K562 (cell line): ENCODE results near the gene ITPR1. TPM values are rescaled to one million over a fixed set of nuclear protein-coding genes. Genes with fewer than 3 reads are reported as not detected.

ENCODE experiments used
- ATAC-seq: fragments of 200-7000 bp; cut with Tn5 transposase; 3 replicates; pipeline ENCODE4 v1.9.1; 2020; ENCODE audit warnings: moderate library complexity
- BruUV-seq: library from RNA; stranded (reverse); fragments of 400-500 nt; replicated peaks from 2 replicates; lab custom pipeline; 2021; lab: Mats Ljungman, UMichigan
- CTCF ChIA-PET: fragments of 300-600 bp; formaldehyde crosslinking; extraction: SDS; loops from one replicate; lab custom pipeline; 2021; ENCODE audit warnings: low intra/inter-chr PET ratio; lab: Yijun Ruan, JAX
- POLR2A ChIA-PET: fragments of 300-600, 350-650 bp; sonication (Branson Sonifier 250); formaldehyde crosslinking; extraction: SDS; loops from one replicate; lab custom pipeline; 2021; ENCODE audit warnings: antibody characterized with exemption, inconsistent platforms; lab: Yijun Ruan, JAX
- DNase-seq, 4 experiments: peaks; one replicate each; pipeline versions ENCODE4 v3.0.0 to v3.0.0-alpha.2; 2011 to 2018; ENCODE audit warnings: low spot score in 3 of 4, mixed read lengths in 3 of 4; ENCODE audit errors: extremely low read depth in 1 of 4
- FAIRE-seq: peaks from 2 replicates; lab custom pipeline; 2011; peaks lifted over from hg19 to GRCh38; lab: Jason Lieb, UNC
- H2AFZ ChIP-seq: 2 replicates; pipeline ENCODE4 v1.6.0; 2011; ENCODE audit warnings: low read depth, low read length, control low read depth, inconsistent platforms
- H3K27ac ChIP-seq: fragments of 200-600 bp; 3 replicates; pipeline ENCODE4 v1.8.0; 2011; ENCODE audit warnings: low read depth, mild to moderate bottlenecking, control low read depth, inconsistent platforms, low read length, moderate library complexity, mixed read lengths; ENCODE audit errors: extremely low read depth
- H3K27me3 ChIP-seq, 2 experiments: fragments of 300-600 bp in 1 of 2; 2 replicates in 1 of 2; 3 replicates in 1 of 2; pipeline versions ENCODE4 v1.6.0 to v1.8.0; 2011; ENCODE audit warnings: inconsistent platforms in 2 of 2, low read length in 2 of 2, mild to moderate bottlenecking in 1 of 2, mixed read lengths in 1 of 2, moderate library complexity in 1 of 2; ENCODE audit not compliant: control insufficient read depth in 2 of 2, insufficient read depth in 2 of 2
- H3K36me3 ChIP-seq: fragments of 300-600 bp; 3 replicates; pipeline ENCODE4 v1.8.0; 2011; ENCODE audit warnings: mild to moderate bottlenecking, low read length, inconsistent platforms; ENCODE audit not compliant: control insufficient read depth, insufficient read depth
- H3K4me1 ChIP-seq, 2 experiments: fragments of 200-600 bp in 1 of 2; replicated peaks in 1 of 2; 2 replicates in 1 of 2; 3 replicates in 1 of 2; pipeline versions ENCODE4 v1.5.1 to v1.8.0; 2011; ENCODE audit warnings: inconsistent platforms in 2 of 2, low read length in 2 of 2, mild to moderate bottlenecking in 1 of 2, mixed read lengths in 1 of 2, moderate library complexity in 1 of 2; ENCODE audit not compliant: control insufficient read depth in 2 of 2, insufficient read depth in 2 of 2
- H3K4me2 ChIP-seq: 2 replicates; pipeline ENCODE4 v1.6.1; 2011; ENCODE audit warnings: low read length, control low read depth, inconsistent platforms, mixed read lengths; ENCODE audit not compliant: insufficient read depth
- H3K4me3 ChIP-seq: fragments of 200-600 bp; sonication (generic), shearing (Covaris generic); 2 replicates; pipeline ENCODE4 v1.5.1; 2016; ENCODE audit warnings: control low read depth, inconsistent platforms
- H3K79me2 ChIP-seq: fragments of 200-600 bp; 3 replicates; pipeline ENCODE4 v1.8.0; 2011; ENCODE audit warnings: low read length, inconsistent platforms; ENCODE audit not compliant: control insufficient read depth, insufficient read depth
- H3K9ac ChIP-seq, 2 experiments: 2 replicates each; pipeline versions ENCODE4 v1.6.0 to v1.6.1; 2011; ENCODE audit warnings: low read depth in 2 of 2, low read length in 2 of 2, control low read depth in 1 of 2, inconsistent platforms in 1 of 2, mild to moderate bottlenecking in 1 of 2, mixed read lengths in 1 of 2; ENCODE audit not compliant: insufficient read depth in 1 of 2
- H3K9me1 ChIP-seq: one replicate; pipeline ENCODE4 v1.6.0; 2011; ENCODE audit warnings: inconsistent platforms, mild to moderate bottlenecking, low read length, moderate library complexity; ENCODE audit not compliant: control insufficient read depth, insufficient read depth
- H3K9me3 ChIP-seq: replicated peaks from 2 replicates; pipeline ENCODE4 v1.5.1; 2011; ENCODE audit warnings: low read depth, low read length, inconsistent platforms; ENCODE audit not compliant: control insufficient read depth, insufficient read depth
- H4K20me1 ChIP-seq: replicated peaks from 2 replicates; pipeline ENCODE4 v1.6.1; 2011; ENCODE audit warnings: low read length, inconsistent platforms, mixed read lengths; ENCODE audit not compliant: control insufficient read depth, insufficient read depth
- C11orf30 ChIP-seq: fragments of 450-650 bp; IDR thresholded peaks from 2 replicates; pipeline ENCODE4 v1.6.1; 2016; ENCODE audit warnings: low read depth, mild to moderate bottlenecking
- CUX1 ChIP-seq: fragments of 200-800 bp; sonication (Bioruptor generic); IDR thresholded peaks from 2 replicates; pipeline ENCODE4 v1.6.1; 2016; ENCODE audit warnings: missing genetic modification characterization, missing compliant biosample characterization
- HIVEP1 ChIP-seq: fragments of 250-450 bp; sonication (Bioruptor Pico); IDR thresholded peaks from 2 replicates; pipeline ENCODE4 v1.4.0; 2020; ENCODE audit warnings: mild to moderate bottlenecking
- KLF10 ChIP-seq: fragments of 250-450 bp; sonication (Bioruptor Pico); IDR thresholded peaks from 2 replicates; pipeline ENCODE4 v1.6.1; 2021; ENCODE audit warnings: matching md5 sums
- MTA3 ChIP-seq: fragments of 450-650 bp; formaldehyde crosslinking; IDR thresholded peaks from 2 replicates; pipeline ENCODE4 v1.6.1; 2017; ENCODE audit warnings: mild to moderate bottlenecking, borderline replicate concordance
- NFRKB ChIP-seq: fragments of 450-650 bp; IDR thresholded peaks from 2 replicates; pipeline ENCODE4 v1.6.1; 2016; ENCODE audit warnings: low read depth
- SP1 ChIP-seq: sonication (generic); formaldehyde crosslinking; IDR thresholded peaks from 2 replicates; pipeline ENCODE4 v1.8.1; 2022; ENCODE audit warnings: mild to moderate bottlenecking, missing genetic modification reagents
- THRA ChIP-seq: fragments of 450-650 bp; IDR thresholded peaks from 2 replicates; pipeline ENCODE4 v1.6.1; 2017; ENCODE audit warnings: mild to moderate bottlenecking, moderate library complexity
- VEZF1 ChIP-seq: fragments of 200-800 bp; sonication (Bioruptor generic); IDR thresholded peaks from 2 replicates; pipeline ENCODE4 v1.6.1; 2017; ENCODE audit warnings: missing genetic modification characterization, missing compliant biosample characterization
- WGBS: fragments of 100-300 bp; shearing (Covaris generic); methylation state at CpG from one replicate; pipeline ENCODE4 v1.1.6; 2016; ENCODE audit warnings: low coverage, mixed read lengths; ENCODE audit not compliant: insufficient coverage; ENCODE audit errors: missing lambda C conversion rate; 5-methylcytosine and 5-hydroxymethylcytosine counted together
- in situ Hi-C: fragments of 300-500 bp; cut with MboI; formaldehyde crosslinking; loops from 4 replicates; pipeline ENCODE4 v1.15.0; 2018; ENCODE audit warnings: inconsistent platforms, mixed read lengths
- intact Hi-C: fragments of 100-400 bp; cut with micrococcal nuclease; formaldehyde crosslinking; loops from 2 replicates; pipeline ENCODE4 v1.14.2; 2022
- polyA plus RNA-seq, 8 experiments: library from polyadenylated mRNA; depleted of rRNA in 4 of 8; stranded (reverse) in 5 of 8; unstranded in 3 of 8; fragments of >200 nt; fragmentation: Nextera tagmentation in 2 of 8; fragmentation: Illumina TruSeq in 1 of 8; extraction: Ambion mirVana in 2 of 8; extraction: Trizol in 1 of 8; gene quantifications; 2 replicates each; pipeline versions ENCODE4 v1.2.1 to v1.2.3, GENCODE V29; 2011 to 2014; ENCODE audit warnings: inconsistent platforms in 1 of 8, missing spikeins in 1 of 8
- total RNA-seq, 7 experiments: library from RNA; depleted of rRNA in 6 of 7; stranded (reverse); fragments of >200 nt in 6 of 7; fragmentation: Illumina TruSeq in 2 of 7; extraction: Trizol in 2 of 7; gene quantifications; 2 replicates each; pipeline versions ENCODE4 v1.2.1 to v1.2.3, GENCODE V29; 2011 to 2021; ENCODE audit warnings: low replicate concordance in 1 of 7

ITPR1 gene
- total and polyA plus RNA-seq, 9 of the 15 experiments (the other 6 are each of a cell fraction or from before 2014, with no cell fraction given) = 22.4 to 40.0 (median 27.4) TPM

- Histone ChIP-seq H3K4me1 (peaks cover 0 to 5% of the 10 kb centered on the region in 2 experiments; a peak in 4 of 5 replicates), H3K9me3 (no peaks in the 10 kb centered on the region), H3K36me3 (0 out of 3 replicates have a peak, but pooled peaks cover 2% of the 10 kb centered on the region), H3K4me2 (no peak overlapping the region), H3K9ac (no peak overlapping the region), H3K79me2 (no peaks in the 10 kb centered on the region), H2AFZ (no peak overlapping the region), H3K27me3 (no peaks in the 10 kb centered on the region), H3K4me3 (no peak overlapping the region), H3K27ac (no peak overlapping the region), H3K9me1 (no peaks in the 10 kb centered on the region), H4K20me1 (no peaks in the 10 kb centered on the region)
- WGBS = 79% methylated on average over 14 of the region's 14 CpGs
- no peak for ATAC-seq
- intact Hi-C loops = no loop called here
- ChIA-PET CTCF (no interaction called here), POLR2A (interaction anchor here (0.6 to 1.2 kb wide), 4 partner anchors 14 to 1238 kb away, joined by 3 read pairs; no protein-coding TSS in a partner anchor)
- in situ Hi-C loops = no loop called here
- BruUV-seq = no TSS peak
- FAIRE-seq = no peak
- DNase-seq = no peak
- no peak for TF ChIP-seq KLF10 (CRISPR knock-in tag)
- TF ChIP-seq MTA3 = no peak
- TF ChIP-seq C11orf30 = 0 out of 2 replicates have a peak, but pooled peaks have one; percentile 43
- TF ChIP-seq NFRKB = no peak
- TF ChIP-seq THRA = no peak
- no peak for TF ChIP-seq SP1
- TF ChIP-seq VEZF1 (CRISPR knock-in tag) = no peak
- no peak for TF ChIP-seq HIVEP1 (CRISPR knock-in tag)
- no peak for TF ChIP-seq CUX1 (CRISPR knock-in tag)
Observed at GRCh38 chr3:4799266-4800256, 306.4 kb downstream of the ITPR1 start.
